Peyer's patch (tissue), 4 donors: ENCODE results near the gene ATP9B.

Source experiments
- POLR2A ChIP-seq, 2 donors: fragments of 450-650 bp; IDR thresholded peaks; one replicate each; pipeline ENCODE4 v1.5.1; 2017; ENCODE audit warnings: antibody characterized with exemption in 2 of 2, mild to moderate bottlenecking in 2 of 2, moderate library complexity in 2 of 2
- TF ChIP-seq, protein P1 (sequence below), 6 experiments: fragments of 450-650 bp in 4 of 6; fragments of 200-600 bp in 2 of 6; sonication (generic) in 1 of 6; IDR thresholded peaks; one replicate each; pipeline ENCODE4 v1.5.1; 2017 to 2019; ENCODE audit warnings: antibody characterized with exemption in 6 of 6, mild to moderate bottlenecking in 3 of 6, moderate library complexity in 1 of 6

DNA sequence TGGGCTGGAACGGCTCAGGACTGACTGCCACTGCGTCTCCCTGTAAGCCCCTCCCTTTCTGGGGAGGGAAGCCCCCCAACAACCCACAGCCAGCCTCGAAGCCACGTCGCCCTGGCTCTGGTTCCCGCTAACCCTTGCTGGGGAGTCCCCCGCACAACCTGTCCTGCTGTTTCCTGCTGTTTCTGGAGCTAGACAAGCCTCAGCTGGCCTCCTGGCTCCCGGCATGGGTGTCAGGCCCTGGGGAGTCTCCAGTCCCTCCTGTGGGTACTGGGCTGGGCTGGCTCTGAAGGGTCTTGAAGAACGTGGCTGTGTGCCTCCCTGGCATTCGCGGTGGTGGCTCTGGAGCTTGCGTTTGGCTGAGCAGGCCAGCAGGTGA, 347.5 kb downstream of the ATP9B start:
- TF ChIP-seq, protein P1, sequence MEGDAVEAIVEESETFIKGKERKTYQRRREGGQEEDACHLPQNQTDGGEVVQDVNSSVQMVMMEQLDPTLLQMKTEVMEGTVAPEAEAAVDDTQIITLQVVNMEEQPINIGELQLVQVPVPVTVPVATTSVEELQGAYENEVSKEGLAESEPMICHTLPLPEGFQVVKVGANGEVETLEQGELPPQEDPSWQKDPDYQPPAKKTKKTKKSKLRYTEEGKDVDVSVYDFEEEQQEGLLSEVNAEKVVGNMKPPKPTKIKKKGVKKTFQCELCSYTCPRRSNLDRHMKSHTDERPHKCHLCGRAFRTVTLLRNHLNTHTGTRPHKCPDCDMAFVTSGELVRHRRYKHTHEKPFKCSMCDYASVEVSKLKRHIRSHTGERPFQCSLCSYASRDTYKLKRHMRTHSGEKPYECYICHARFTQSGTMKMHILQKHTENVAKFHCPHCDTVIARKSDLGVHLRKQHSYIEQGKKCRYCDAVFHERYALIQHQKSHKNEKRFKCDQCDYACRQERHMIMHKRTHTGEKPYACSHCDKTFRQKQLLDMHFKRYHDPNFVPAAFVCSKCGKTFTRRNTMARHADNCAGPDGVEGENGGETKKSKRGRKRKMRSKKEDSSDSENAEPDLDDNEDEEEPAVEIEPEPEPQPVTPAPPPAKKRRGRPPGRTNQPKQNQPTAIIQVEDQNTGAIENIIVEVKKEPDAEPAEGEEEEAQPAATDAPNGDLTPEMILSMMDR (IDR thresholded peaks at IDR 0.05) = no peak
- no peak for TF ChIP-seq POLR2A (IDR thresholded peaks at IDR 0.05)
